Ascending aorta (tissue), 2 donors: ENCODE data around the gene TGFB3. TPM values are rescaled to one million over a fixed set of nuclear protein-coding genes. Genes with fewer than 3 reads are reported as not detected.
"Not testable (repeated sequence)": the region's sequence is repeated elsewhere in the genome, so short reads cannot be mapped to it uniquely, and the experiment has no call there.

Experiments used
- DNase-seq, 2 donors: peaks; one replicate each; pipeline ENCODE4 v3.0.0-alpha.2; 2019; ENCODE audit warnings: low spot score in 2 of 2
- H3K27ac ChIP-seq, 2 donors: fragments of 200-600 bp; sonication (generic); one replicate each; pipeline ENCODE4 v1.5.1; 2016 to 2017; ENCODE audit warnings: mild to moderate bottlenecking in 1 of 2
- H3K27me3 ChIP-seq: fragments of 200-600 bp; sonication (generic); one replicate; pipeline ENCODE4 v1.5.1; 2017
- H3K36me3 ChIP-seq, 2 donors: fragments of 200-600 bp; sonication (generic); one replicate each; pipeline ENCODE4 v1.5.1; 2016
- H3K4me1 ChIP-seq, 2 donors: fragments of 200-600 bp; sonication (generic); one replicate each; pipeline ENCODE4 v1.5.1; 2016 to 2017; ENCODE audit warnings: mild to moderate bottlenecking in 1 of 2
- H3K4me3 ChIP-seq, 2 donors: fragments of 200-600 bp; sonication (generic); one replicate each; pipeline ENCODE4 v1.5.1; 2016 to 2017; ENCODE audit warnings: mild to moderate bottlenecking in 1 of 2
- H3K9me3 ChIP-seq, 2 donors: fragments of 200-600 bp; sonication (generic); one replicate each; pipeline ENCODE4 v1.5.1; 2016
- intact Hi-C: fragments of 100-400 bp; cut with DNase I; formaldehyde crosslinking; loops from one replicate; pipeline ENCODE4 v1.15.1; 2023
- total RNA-seq: library from RNA; depleted of rRNA; stranded (reverse); fragments of >200 nt; gene quantifications from one replicate; pipeline ENCODE4 v1.1.0, GENCODE V29; 2016
- TF ChIP-seq, protein P1 (sequence below), 3 experiments: fragments of 200-600 bp in 2 of 3; fragments of 450-650 bp in 1 of 3; sonication (generic) in 2 of 3; IDR thresholded peaks; one replicate each; pipeline ENCODE4 v1.5.1; 2016 to 2019; ENCODE audit warnings: antibody characterized with exemption in 3 of 3, mild to moderate bottlenecking in 1 of 3, moderate library complexity in 1 of 3

The TGFB3 gene
- total RNA-seq, 1 donor from 2014 or later = 108 TPM

DNA sequence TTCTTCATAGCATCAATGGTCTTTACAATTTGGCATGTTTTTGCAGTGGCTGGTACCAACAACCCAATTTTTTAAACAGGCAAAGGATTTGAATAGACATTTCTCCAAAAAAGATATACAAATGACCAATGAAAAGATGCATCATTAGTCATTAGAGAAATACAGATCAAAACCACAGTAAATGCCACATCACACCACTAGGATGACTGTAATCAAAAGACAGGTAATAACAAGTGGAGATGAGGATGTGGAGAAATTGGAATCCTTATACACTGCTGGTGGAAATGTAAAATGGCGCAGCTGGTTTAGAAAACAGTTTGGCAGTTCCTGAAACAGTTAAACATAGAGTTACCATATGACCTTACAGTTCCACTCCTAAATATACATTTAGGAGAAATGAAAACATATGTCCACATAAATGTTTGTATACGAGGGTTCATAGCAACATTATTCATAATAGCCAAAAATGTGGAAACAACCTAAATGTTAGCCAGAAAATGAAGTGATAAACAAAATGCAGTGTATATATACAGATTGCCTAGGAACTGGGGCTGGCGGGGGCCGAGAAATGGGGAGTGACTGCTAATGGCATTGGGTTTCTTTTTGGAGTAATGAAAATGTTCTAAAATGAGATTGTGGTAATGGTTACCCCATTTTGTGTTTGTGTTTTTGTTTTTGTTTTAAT is 55.2 kb downstream of the TGFB3 start:
- no peak for DNase-seq
- intact Hi-C loops = no loop called here
- no peaks in the 10 kb centered on the region for H3K9me3 ChIP-seq
- H3K27ac ChIP-seq = no peak overlapping the region
- no peaks in the 10 kb centered on the region for H3K4me1 ChIP-seq
- TF ChIP-seq, protein P1, sequence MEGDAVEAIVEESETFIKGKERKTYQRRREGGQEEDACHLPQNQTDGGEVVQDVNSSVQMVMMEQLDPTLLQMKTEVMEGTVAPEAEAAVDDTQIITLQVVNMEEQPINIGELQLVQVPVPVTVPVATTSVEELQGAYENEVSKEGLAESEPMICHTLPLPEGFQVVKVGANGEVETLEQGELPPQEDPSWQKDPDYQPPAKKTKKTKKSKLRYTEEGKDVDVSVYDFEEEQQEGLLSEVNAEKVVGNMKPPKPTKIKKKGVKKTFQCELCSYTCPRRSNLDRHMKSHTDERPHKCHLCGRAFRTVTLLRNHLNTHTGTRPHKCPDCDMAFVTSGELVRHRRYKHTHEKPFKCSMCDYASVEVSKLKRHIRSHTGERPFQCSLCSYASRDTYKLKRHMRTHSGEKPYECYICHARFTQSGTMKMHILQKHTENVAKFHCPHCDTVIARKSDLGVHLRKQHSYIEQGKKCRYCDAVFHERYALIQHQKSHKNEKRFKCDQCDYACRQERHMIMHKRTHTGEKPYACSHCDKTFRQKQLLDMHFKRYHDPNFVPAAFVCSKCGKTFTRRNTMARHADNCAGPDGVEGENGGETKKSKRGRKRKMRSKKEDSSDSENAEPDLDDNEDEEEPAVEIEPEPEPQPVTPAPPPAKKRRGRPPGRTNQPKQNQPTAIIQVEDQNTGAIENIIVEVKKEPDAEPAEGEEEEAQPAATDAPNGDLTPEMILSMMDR (IDR thresholded peaks at IDR 0.05) = no peak
- no peaks in the 10 kb centered on the region for H3K27me3 ChIP-seq
- no peaks in the 10 kb centered on the region for H3K36me3 ChIP-seq
- no peak overlapping the region for H3K4me3 ChIP-seq

- H3K27ac ChIP-seq, H3K27me3 ChIP-seq, intact Hi-C loops, DNase-seq, H3K4me3 ChIP-seq, H3K36me3 ChIP-seq, H3K4me1 ChIP-seq, H3K9me3 ChIP-seq: not testable (repeated sequence)
These were observed 56.5 kb downstream of the TGFB3 start for GRCh38 chr14:75925141-75925840.

DNA sequence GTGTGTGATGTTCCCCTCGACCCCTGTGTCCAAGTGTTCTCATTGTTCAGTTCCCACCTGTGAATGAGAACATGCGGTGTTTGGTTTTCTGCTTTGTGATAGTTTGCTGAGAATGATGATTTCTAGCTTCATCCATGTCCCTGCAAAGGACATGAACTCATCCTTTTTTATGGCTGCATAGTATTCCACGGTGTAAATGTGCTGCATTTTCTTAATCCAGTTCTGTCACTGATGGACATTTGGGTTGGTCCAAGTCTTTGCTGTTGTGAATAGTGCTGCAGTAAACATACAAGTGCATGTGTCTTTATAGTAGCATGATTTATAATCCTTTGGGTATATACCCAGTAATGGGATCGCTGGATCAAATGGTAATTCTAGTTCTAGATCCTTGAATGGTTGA is 61.4 kb downstream of the TGFB3 start:
- H3K4me1 ChIP-seq, H3K9me3 ChIP-seq, H3K27me3 ChIP-seq, H3K27ac ChIP-seq, intact Hi-C loops, H3K36me3 ChIP-seq, H3K4me3 ChIP-seq, DNase-seq: not testable (repeated sequence)

- H3K27me3 ChIP-seq = no peaks in the 10 kb centered on the region
- intact Hi-C loops = no loop called here
- no peak overlapping the region for H3K27ac ChIP-seq
- no peak for DNase-seq
- no peak overlapping the region for H3K4me3 ChIP-seq
- H3K36me3 ChIP-seq = no peaks in the 10 kb centered on the region
- H3K4me1 ChIP-seq = no peaks in the 10 kb centered on the region
- H3K9me3 ChIP-seq = no peaks in the 10 kb centered on the region
- TF ChIP-seq, protein P1 (IDR thresholded peaks at IDR 0.05) = no peak
These were observed 63.9 kb downstream of the TGFB3 start for GRCh38 chr14:75917946-75918335.

DNA sequence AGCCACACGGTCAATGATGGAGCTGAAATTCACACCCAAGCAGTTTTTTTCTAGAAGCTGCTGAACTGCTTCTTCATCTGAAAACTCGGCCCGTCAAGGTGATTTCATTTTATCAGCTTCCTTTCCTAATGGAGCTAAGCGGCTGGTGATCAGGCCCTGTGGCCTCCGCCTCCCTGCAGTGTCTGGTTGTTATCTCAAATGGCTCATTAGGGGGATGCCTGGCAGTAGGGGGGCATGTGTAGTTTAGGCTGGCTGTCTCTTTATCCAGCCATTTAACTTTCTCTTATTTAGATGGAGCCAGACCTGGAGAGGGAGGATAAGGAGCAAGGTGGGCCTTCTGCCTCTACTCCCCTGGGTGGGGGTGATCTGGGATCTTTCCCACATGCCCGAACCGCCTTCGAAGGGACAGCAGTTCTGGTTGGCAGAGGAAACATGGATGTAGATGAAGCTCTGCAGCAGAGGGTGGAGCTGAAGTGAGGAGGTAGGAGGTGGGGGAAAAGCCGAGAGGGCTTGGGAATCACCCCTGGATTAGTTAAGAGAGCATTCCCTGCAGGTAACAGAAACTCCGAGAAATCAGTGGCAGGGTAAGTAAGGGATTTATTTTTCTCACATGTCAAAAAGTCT is 64.4 kb downstream of the TGFB3 start:
- intact Hi-C loops = no loop called here
- Histone ChIP-seq H3K27ac (no peak overlapping the region), H3K36me3 (no peaks in the 10 kb centered on the region), H3K27me3 (no peaks in the 10 kb centered on the region), H3K9me3 (no peaks in the 10 kb centered on the region), H3K4me3 (no peak overlapping the region), H3K4me1 (no peaks in the 10 kb centered on the region)
- no peak for DNase-seq
- TF ChIP-seq, protein P1 (IDR thresholded peaks at IDR 0.05) = no peak

DNA sequence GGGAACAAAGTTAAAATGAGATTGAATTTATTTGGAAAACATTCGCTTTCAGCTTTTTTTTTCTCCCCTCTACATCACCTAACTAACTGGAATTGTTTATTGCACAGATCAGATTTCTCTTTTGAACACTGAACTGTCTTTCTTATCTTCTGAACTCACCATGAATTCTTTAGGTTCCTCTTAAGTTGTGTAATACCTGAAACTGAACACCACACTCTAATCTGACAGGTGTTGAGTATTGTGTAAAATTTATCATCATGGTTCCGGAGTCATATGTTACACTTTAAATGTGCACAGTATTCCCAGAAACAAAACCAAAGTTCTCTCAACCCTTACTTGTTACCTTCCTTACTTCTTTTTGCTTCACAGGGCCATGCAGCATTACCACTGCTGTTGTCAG is 66.8 kb downstream of the TGFB3 start:
- DNase-seq = no peak
- intact Hi-C loops = no loop called here
- TF ChIP-seq, protein P1 (IDR thresholded peaks at IDR 0.05) = no peak

More for the DNA sequence above, 66.8 kb downstream of the TGFB3 start:
- no peaks in the 10 kb centered on the region for H3K27me3 ChIP-seq
- no peaks in the 10 kb centered on the region for H3K9me3 ChIP-seq
- no peaks in the 10 kb centered on the region for H3K4me1 ChIP-seq
- no peaks in the 10 kb centered on the region for H3K36me3 ChIP-seq
- H3K27ac ChIP-seq = no peak overlapping the region
- no peak overlapping the region for H3K4me3 ChIP-seq
